HepG2 (cell line): Measurements from ENCODE around the gene ACKR4. TPM values are rescaled to one million over a fixed set of nuclear protein-coding genes. Genes with fewer than 3 reads are reported as not detected.

Source experiments
- ATAC-seq: fragments of 200-7000 bp; cut with Tn5 transposase; 3 replicates; pipeline ENCODE4 v1.9.1; 2020; ENCODE audit warnings: mild to moderate bottlenecking, moderate library complexity
- BruUV-seq: library from RNA; stranded (reverse); fragments of 400-500 nt; replicated peaks from 2 replicates; lab custom pipeline; 2021; lab: Mats Ljungman, UMichigan
- CTCF ChIA-PET: fragments of 300-600 bp; formaldehyde crosslinking; extraction: SDS; loops from one replicate; lab custom pipeline; 2021; ENCODE audit warnings: low total read pairs, inconsistent platforms, low intra/inter-chr PET ratio; lab: Yijun Ruan, JAX
- POLR2A ChIA-PET: fragments of 350-600 bp; sonication (Branson Sonifier 250); formaldehyde crosslinking; loops from one replicate; lab custom pipeline; 2020; ENCODE audit warnings: antibody characterized with exemption, inconsistent platforms; lab: Yijun Ruan, JAX
- DNase-seq: peaks from one replicate; pipeline ENCODE4 v3.0.0-alpha.2; 2015; ENCODE audit warnings: low spot score
- FAIRE-seq: peaks from 3 replicates; lab custom pipeline; 2011; peaks lifted over from hg19 to GRCh38; lab: Jason Lieb, UNC
- H2AFZ ChIP-seq: one replicate; pipeline ENCODE4 v1.6.1; 2011; ENCODE audit warnings: low read length, inconsistent platforms
- H3K27ac ChIP-seq: fragments of 300-600 bp; 3 replicates; pipeline ENCODE4 v1.8.0; 2011; ENCODE audit warnings: mixed run types, mild to moderate bottlenecking, mixed read lengths, low read length, inconsistent platforms; ENCODE audit not compliant: insufficient read depth; ENCODE audit errors: extremely low read length
- H3K27me3 ChIP-seq, 2 experiments: fragments of 200-600 bp in 1 of 2; 2 replicates in 1 of 2; 3 replicates in 1 of 2; pipeline versions ENCODE4 v1.6.0 to v1.8.0; 2011; ENCODE audit warnings: low read length in 2 of 2, mild to moderate bottlenecking in 2 of 2, moderate library complexity in 2 of 2, inconsistent platforms in 1 of 2; ENCODE audit not compliant: insufficient read depth in 2 of 2, control insufficient read depth in 1 of 2
- H3K36me3 ChIP-seq, 2 experiments: fragments of 200-600 bp in 1 of 2; replicated peaks in 1 of 2; 2 replicates in 1 of 2; 3 replicates in 1 of 2; pipeline versions ENCODE4 v1.5.1 to v1.8.0; 2011; ENCODE audit warnings: low read length in 2 of 2, inconsistent platforms in 1 of 2; ENCODE audit not compliant: insufficient read depth in 2 of 2, control insufficient read depth in 1 of 2
- H3K4me1 ChIP-seq: 2 replicates; pipeline ENCODE4 v1.5.1; 2012; ENCODE audit warnings: low read length, inconsistent platforms; ENCODE audit not compliant: insufficient read depth
- H3K4me2 ChIP-seq: 2 replicates; pipeline ENCODE4 v1.6.0; 2011; ENCODE audit warnings: low read depth, low read length, inconsistent platforms
- H3K4me3 ChIP-seq, 3 experiments: fragments of 200-600 bp in 1 of 3; sonication (generic), shearing (Covaris generic) in 1 of 3; replicated peaks in 1 of 3; 2 replicates each; pipeline ENCODE4 v1.5.1; 2011 to 2016; ENCODE audit warnings: low read length in 3 of 3, inconsistent platforms in 2 of 3, low read depth in 2 of 3, mild to moderate bottlenecking in 2 of 3, control low read depth in 1 of 3, mixed read lengths in 1 of 3; ENCODE audit not compliant: insufficient read depth in 1 of 3
- H3K79me2 ChIP-seq: one replicate; pipeline ENCODE4 v1.6.1; 2011; ENCODE audit warnings: low read length, inconsistent platforms; ENCODE audit not compliant: insufficient read depth
- H3K9ac ChIP-seq: 2 replicates; pipeline ENCODE4 v1.6.0; 2011; ENCODE audit warnings: mild to moderate bottlenecking, low read depth, low read length, inconsistent platforms; ENCODE audit not compliant: insufficient read depth
- H3K9me3 ChIP-seq: 2 replicates; pipeline ENCODE4 v1.5.1; 2012; ENCODE audit warnings: mild to moderate bottlenecking, low read length
- H4K20me1 ChIP-seq: 2 replicates; pipeline ENCODE4 v1.6.0; 2011; ENCODE audit warnings: inconsistent platforms, mild to moderate bottlenecking, low read length, moderate library complexity; ENCODE audit not compliant: insufficient read depth
- HMG20B ChIP-seq: conservative IDR thresholded peaks from 2 replicates; pipeline ENCODE4 v1.6.1; 2016; ENCODE audit warnings: missing genetic modification reagents, missing compliant biosample characterization
- PCBP2 ChIP-seq: fragments of 200-400 bp; formaldehyde crosslinking; optimal IDR thresholded peaks from 2 replicates; pipeline ENCODE3; 2018; ENCODE audit warnings: low read length, low read depth; ENCODE audit not compliant: poor library complexity, severe bottlenecking
- PHF21A ChIP-seq: sonication (generic); formaldehyde crosslinking; IDR thresholded peaks from 2 replicates; pipeline ENCODE4 v1.5.0; 2020; ENCODE audit warnings: mild to moderate bottlenecking, missing genetic modification reagents
- YY1 ChIP-seq: IDR thresholded peaks from 2 replicates; pipeline ENCODE4 v1.6.1; 2011; ENCODE audit warnings: low read length, low read depth, moderate library complexity, mild to moderate bottlenecking; ENCODE audit not compliant: insufficient read depth, insufficient replicate concordance
- ZFP1 ChIP-seq: IDR thresholded peaks from 2 replicates; pipeline ENCODE4 v1.6.1; 2016
- ZFP41 ChIP-seq: sonication (generic); formaldehyde crosslinking; IDR thresholded peaks from 2 replicates; pipeline ENCODE4 v1.4.0; 2020; ENCODE audit warnings: mild to moderate bottlenecking, missing genetic modification reagents, borderline replicate concordance
- ZFX ChIP-seq: sonication (generic); formaldehyde crosslinking; IDR thresholded peaks from 2 replicates; pipeline ENCODE4 v1.4.0; 2020; ENCODE audit warnings: mild to moderate bottlenecking, low read depth, missing genetic modification reagents, moderate library complexity
- ZKSCAN1 ChIP-seq: fragments of 150-350 bp; IDR thresholded peaks from 2 replicates; pipeline ENCODE4 v1.6.1; 2014; ENCODE audit warnings: low read length
- ZNF10 ChIP-seq: sonication (generic); formaldehyde crosslinking; IDR thresholded peaks from 2 replicates; pipeline ENCODE4 v1.4.0; 2020; ENCODE audit warnings: mild to moderate bottlenecking, low read depth, missing genetic modification reagents, borderline replicate concordance
- ZNF205 ChIP-seq: IDR thresholded peaks from 2 replicates; pipeline ENCODE4 v1.6.1; 2018; ENCODE audit warnings: missing biosample characterization, missing genetic modification reagents
- ZNF451 ChIP-seq: sonication (generic); formaldehyde crosslinking; IDR thresholded peaks from 2 replicates; pipeline ENCODE4 v1.5.0; 2020; ENCODE audit warnings: mild to moderate bottlenecking, missing genetic modification reagents
- ZNF484 ChIP-seq: sonication (generic); formaldehyde crosslinking; IDR thresholded peaks from 2 replicates; pipeline ENCODE4 v1.5.1; 2020; ENCODE audit warnings: mild to moderate bottlenecking, low read depth, missing genetic modification reagents, borderline replicate concordance
- ZNF589 ChIP-seq: sonication (generic); formaldehyde crosslinking; conservative IDR thresholded peaks from 2 replicates; pipeline ENCODE4 v1.8.0; 2022; ENCODE audit warnings: mild to moderate bottlenecking, moderate library complexity, missing genetic modification reagents
- ZNF768 ChIP-seq: sonication (generic); formaldehyde crosslinking; IDR thresholded peaks from 2 replicates; pipeline ENCODE4 v1.4.0; 2020; ENCODE audit warnings: missing genetic modification reagents
- WGBS: methylation state at CpG from one replicate; pipeline ENCODE4 v1.1.6; 2017; ENCODE audit warnings: low lambda C conversion rate; 5-methylcytosine and 5-hydroxymethylcytosine counted together
- in situ Hi-C: cut with HindIII; loops from 2 replicates; pipeline ENCODE4 v1.10.0; 2017; ENCODE audit warnings: low pct_unique_long_range_greater_than_20kb; ENCODE audit not compliant: extremely low pct_ligation_motif_present
- intact Hi-C: fragments of 100-400 bp; cut with micrococcal nuclease; formaldehyde crosslinking; loops from one replicate; pipeline ENCODE4 v1.10.0; 2022; ENCODE audit not compliant: unreplicated experiment
- polyA plus RNA-seq, 8 experiments: library from polyadenylated mRNA; depleted of rRNA in 3 of 8; stranded (reverse) in 7 of 8; unstranded in 1 of 8; fragments of >200 nt; fragmentation: Illumina TruSeq in 4 of 8; extraction: Trizol in 4 of 8; gene quantifications; 2 replicates each; pipeline versions ENCODE4 v1.2.1 to v1.2.3, GENCODE V29; 2011 to 2016; ENCODE audit warnings: low read depth in 4 of 8, missing spikeins in 1 of 8, mixed read lengths in 1 of 8; ENCODE audit not compliant: insufficient read depth in 1 of 8
- total RNA-seq, 5 experiments: library from RNA; depleted of rRNA; stranded (reverse); fragments of >200 nt; fragmentation: Illumina TruSeq; extraction: Trizol; gene quantifications; 2 replicates each; pipeline ENCODE4 v1.2.3, GENCODE V29; 2016; ENCODE audit warnings: low read depth in 1 of 5
- TF ChIP-seq, protein P1 (sequence below): sonication (generic); formaldehyde crosslinking; IDR thresholded peaks from 2 replicates; pipeline ENCODE4 v1.8.0; 2022; ENCODE audit warnings: mild to moderate bottlenecking, missing genetic modification reagents, moderate library complexity

The ACKR4 gene
- total and polyA plus RNA-seq, 2 of the 13 experiments (the other 11 are each of a cell fraction or from before 2014, with no cell fraction given) = 0.16 TPM; not detected in 1

- Histone ChIP-seq H3K4me1 (peaks cover 7% of the 10 kb centered on the region; the same call in 1 of the 2 replicates), H3K27me3 (no peaks in the 10 kb centered on the region), H3K79me2 (no peaks in the 10 kb centered on the region), H2AFZ (no peak overlapping the region), H3K9me3 (no peaks in the 10 kb centered on the region), H3K9ac (no peak overlapping the region), H3K27ac (no peak overlapping the region), H3K4me3 (no peak overlapping the region), H3K4me2 (no peak overlapping the region), H3K36me3 (peaks cover 0 to 10% of the 10 kb centered on the region in 2 experiments; a peak in 2 of 5 replicates), H4K20me1 (no peaks in the 10 kb centered on the region)
- POLR2A ChIA-PET = no interaction called here
- no peak for ATAC-seq
- DNase-seq = no peak
- intact Hi-C loops (no loop called here), in situ Hi-C loops (no loop called here)
- no peak for TF ChIP-seq ZKSCAN1
- no peak for TF ChIP-seq ZNF451
- TF ChIP-seq PCBP2 = no peak
- no peak for TF ChIP-seq ZFP41 (CRISPR knock-in tag)
- CTCF ChIA-PET = no interaction called here
- no TSS peak for BruUV-seq
- FAIRE-seq = no peak
- 87% methylated on average over 3 of the region's 3 CpGs for WGBS
Observed at GRCh38 chr3:132593947-132594323, 3.1 kb upstream of the ACKR4 start.

DNA sequence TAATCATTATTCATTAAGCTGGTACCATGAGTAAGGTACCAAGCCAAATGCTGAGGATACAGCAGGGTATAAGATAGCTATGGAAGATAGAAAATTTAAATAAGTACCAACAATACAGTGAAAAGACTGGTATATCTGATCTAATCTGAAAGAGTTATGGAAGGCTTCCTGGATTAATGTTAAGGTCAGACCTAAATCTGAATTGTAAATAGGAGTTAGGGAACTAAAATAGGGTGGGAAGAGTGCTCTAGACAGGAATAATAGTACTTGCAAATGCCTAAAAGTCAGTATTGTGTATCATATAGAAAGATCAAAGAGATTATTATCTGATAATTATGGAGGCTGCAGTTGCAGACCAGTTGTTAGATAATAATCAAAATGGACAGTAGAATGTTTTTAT is 2.6 kb upstream of the ACKR4 start:
- H4K20me1 ChIP-seq = no peaks in the 10 kb centered on the region
- H3K4me1 ChIP-seq = peaks cover 7% of the 10 kb centered on the region; the same call in 1 of the 2 replicates
- in situ Hi-C loops = no loop called here
- H3K79me2 ChIP-seq = no peaks in the 10 kb centered on the region
- TF ChIP-seq, protein P1, sequence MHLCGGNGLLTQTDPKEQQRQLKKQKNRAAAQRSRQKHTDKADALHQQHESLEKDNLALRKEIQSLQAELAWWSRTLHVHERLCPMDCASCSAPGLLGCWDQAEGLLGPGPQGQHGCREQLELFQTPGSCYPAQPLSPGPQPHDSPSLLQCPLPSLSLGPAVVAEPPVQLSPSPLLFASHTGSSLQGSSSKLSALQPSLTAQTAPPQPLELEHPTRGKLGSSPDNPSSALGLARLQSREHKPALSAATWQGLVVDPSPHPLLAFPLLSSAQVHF (CRISPR knock-in tag) = no peak
- TF ChIP-seq ZNF589 (CRISPR knock-in tag) = no peak
- no peak for TF ChIP-seq YY1
- no peak for TF ChIP-seq PHF21A (CRISPR knock-in tag)
- TF ChIP-seq ZFP1 (CRISPR knock-in tag) = no peak
- no peak for TF ChIP-seq ZNF205
- no peak for TF ChIP-seq ZNF484 (CRISPR knock-in tag)
- no peak for TF ChIP-seq ZFX (CRISPR knock-in tag)
- TF ChIP-seq ZNF768 = no peak
- no peak for TF ChIP-seq HMG20B (CRISPR knock-in tag)
- no peak for TF ChIP-seq ZNF10 (CRISPR knock-in tag)
- H3K9ac ChIP-seq = no peak overlapping the region
- no peak overlapping the region for H2AFZ ChIP-seq
- DNase-seq (no peak), ATAC-seq (no peak), FAIRE-seq (no peak)
- ChIA-PET CTCF (no interaction called here), POLR2A (no interaction called here)
- no TSS peak for BruUV-seq
- peaks cover 0 to 10% of the 10 kb centered on the region in 2 experiments; a peak in 2 of 5 replicates for H3K36me3 ChIP-seq
- no peaks in the 10 kb centered on the region for H3K9me3 ChIP-seq
- intact Hi-C loops = no loop called here
- no peak overlapping the region for H3K27ac ChIP-seq
- no peak overlapping the region for H3K4me2 ChIP-seq
- H3K27me3 ChIP-seq = no peaks in the 10 kb centered on the region
- no peak overlapping the region for H3K4me3 ChIP-seq
